Measurements from ENCODE around the gene FAM9B. TPM values are rescaled to one million over a fixed set of nuclear protein-coding genes. Genes with fewer than 3 reads are reported as not detected.
A peak's percentile ranks its signal among the peaks of the same experiment; 100 is the strongest.

Gene FAM9B
- total and polyA plus RNA-seq, 2 of the 4 experiments (the other 2 are of a cell fraction): not detected

GRCh38 chrX:8981723-8982122 is 52.2 kb downstream of the FAM9B start:
- H2BK20ac ChIP-seq (ENCODE audit: low read depth, low read length): no peak overlapping the region
- no TSS peak for BruUV-seq (replicated peaks)
- dilution Hi-C loops (cut with HindIII; ENCODE audit: low sequenced_read_pairs, unreplicated experiment) (no loop called here), intact Hi-C loops (cut with micrococcal nuclease) (no loop called here), in situ Hi-C loops (cut with MboI; ENCODE audit: low sequenced_read_pairs) (no loop called here)
- H3K4me3 ChIP-seq (ENCODE audit: insufficient read depth, low read depth, low read length): no peak overlapping the region
- no peak overlapping the region for H4K5ac ChIP-seq (ENCODE audit: low read depth, low read length)
- no peaks in the 10 kb centered on the region for H4K20me1 ChIP-seq (ENCODE audit: insufficient read depth, low read length)
- H2BK5ac ChIP-seq (ENCODE audit: low read depth, low read length, poor library complexity, severe bottlenecking): no peak overlapping the region
- no peaks in the 10 kb centered on the region for H3K9me3 ChIP-seq (ENCODE audit: control insufficient read depth, insufficient read depth, low read length)
- no peaks in the 10 kb centered on the region for H3K27me3 ChIP-seq (ENCODE audit: control insufficient read depth, insufficient read depth, low read length)
- no peak overlapping the region for H2BK120ac ChIP-seq (ENCODE audit: low read depth, low read length)
- no peaks in the 10 kb centered on the region for H3K79me1 ChIP-seq (ENCODE audit: low read depth in 1 of 2, low read length in 2 of 2)
- no peaks in the 10 kb centered on the region for H3K4me1 ChIP-seq (ENCODE audit: control insufficient read depth, insufficient read depth, low read length)
- no peak overlapping the region for H4K91ac ChIP-seq (ENCODE audit: insufficient read depth, low read depth, low read length)
- no peak overlapping the region for H2AK5ac ChIP-seq (ENCODE audit: low read depth, low read length)
- no peaks in the 10 kb centered on the region for H3K36me3 ChIP-seq (ENCODE audit: control insufficient read depth, insufficient read depth, low read length)
- TF ChIP-seq BHLHE40 (IDR thresholded peaks at IDR 0.05; ENCODE audit: low read depth, low read length): no peak
- no peak for TF ChIP-seq NFE2L2 (IDR thresholded peaks at IDR 0.05; ENCODE audit: low read depth, low read length)
- TF ChIP-seq CEBPB (IDR thresholded peaks at IDR 0.05; ENCODE audit: low read depth, low read length): no peak
- no peak for TF ChIP-seq RFX5 (IDR thresholded peaks at IDR 0.05; ENCODE audit: low read depth, low read length)
- TF ChIP-seq, protein P1, sequence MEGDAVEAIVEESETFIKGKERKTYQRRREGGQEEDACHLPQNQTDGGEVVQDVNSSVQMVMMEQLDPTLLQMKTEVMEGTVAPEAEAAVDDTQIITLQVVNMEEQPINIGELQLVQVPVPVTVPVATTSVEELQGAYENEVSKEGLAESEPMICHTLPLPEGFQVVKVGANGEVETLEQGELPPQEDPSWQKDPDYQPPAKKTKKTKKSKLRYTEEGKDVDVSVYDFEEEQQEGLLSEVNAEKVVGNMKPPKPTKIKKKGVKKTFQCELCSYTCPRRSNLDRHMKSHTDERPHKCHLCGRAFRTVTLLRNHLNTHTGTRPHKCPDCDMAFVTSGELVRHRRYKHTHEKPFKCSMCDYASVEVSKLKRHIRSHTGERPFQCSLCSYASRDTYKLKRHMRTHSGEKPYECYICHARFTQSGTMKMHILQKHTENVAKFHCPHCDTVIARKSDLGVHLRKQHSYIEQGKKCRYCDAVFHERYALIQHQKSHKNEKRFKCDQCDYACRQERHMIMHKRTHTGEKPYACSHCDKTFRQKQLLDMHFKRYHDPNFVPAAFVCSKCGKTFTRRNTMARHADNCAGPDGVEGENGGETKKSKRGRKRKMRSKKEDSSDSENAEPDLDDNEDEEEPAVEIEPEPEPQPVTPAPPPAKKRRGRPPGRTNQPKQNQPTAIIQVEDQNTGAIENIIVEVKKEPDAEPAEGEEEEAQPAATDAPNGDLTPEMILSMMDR (conservative IDR thresholded peaks at IDR 0.05; ENCODE audit: low read depth, low read length): no peak
- TF ChIP-seq, protein P2, sequence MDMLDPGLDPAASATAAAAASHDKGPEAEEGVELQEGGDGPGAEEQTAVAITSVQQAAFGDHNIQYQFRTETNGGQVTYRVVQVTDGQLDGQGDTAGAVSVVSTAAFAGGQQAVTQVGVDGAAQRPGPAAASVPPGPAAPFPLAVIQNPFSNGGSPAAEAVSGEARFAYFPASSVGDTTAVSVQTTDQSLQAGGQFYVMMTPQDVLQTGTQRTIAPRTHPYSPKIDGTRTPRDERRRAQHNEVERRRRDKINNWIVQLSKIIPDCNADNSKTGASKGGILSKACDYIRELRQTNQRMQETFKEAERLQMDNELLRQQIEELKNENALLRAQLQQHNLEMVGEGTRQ (IDR thresholded peaks at IDR 0.05; ENCODE audit: low read depth, low read length): no peak
- no peak for TF ChIP-seq POLR2A (IDR thresholded peaks at IDR 0.05; ENCODE audit: low read depth, low read length)
- TF ChIP-seq SMC3 (IDR thresholded peaks at IDR 0.05; ENCODE audit: low read depth, low read length): no peak
- TF ChIP-seq MAZ (IDR thresholded peaks at IDR 0.05; ENCODE audit: borderline replicate concordance, low read depth, low read length): no peak
- no peak for TF ChIP-seq RAD21 (IDR thresholded peaks at IDR 0.05; ENCODE audit: low read length)
- TF ChIP-seq CHD1 (IDR thresholded peaks at IDR 0.05; ENCODE audit: low read depth, low read length): no peak
- no peak for TF ChIP-seq MAFK (IDR thresholded peaks at IDR 0.05; ENCODE audit: low read depth, low read length)
- TF ChIP-seq, protein P3, sequence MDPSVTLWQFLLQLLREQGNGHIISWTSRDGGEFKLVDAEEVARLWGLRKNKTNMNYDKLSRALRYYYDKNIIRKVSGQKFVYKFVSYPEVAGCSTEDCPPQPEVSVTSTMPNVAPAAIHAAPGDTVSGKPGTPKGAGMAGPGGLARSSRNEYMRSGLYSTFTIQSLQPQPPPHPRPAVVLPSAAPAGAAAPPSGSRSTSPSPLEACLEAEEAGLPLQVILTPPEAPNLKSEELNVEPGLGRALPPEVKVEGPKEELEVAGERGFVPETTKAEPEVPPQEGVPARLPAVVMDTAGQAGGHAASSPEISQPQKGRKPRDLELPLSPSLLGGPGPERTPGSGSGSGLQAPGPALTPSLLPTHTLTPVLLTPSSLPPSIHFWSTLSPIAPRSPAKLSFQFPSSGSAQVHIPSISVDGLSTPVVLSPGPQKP (IDR thresholded peaks at IDR 0.05; ENCODE audit: borderline replicate concordance, low read depth, low read length): no peak
- TF ChIP-seq FOS (IDR thresholded peaks at IDR 0.05; ENCODE audit: low read depth, low read length): no peak
- TF ChIP-seq MXI1 (IDR thresholded peaks at IDR 0.05; ENCODE audit: borderline replicate concordance, low read depth, low read length): no peak
- no peak for TF ChIP-seq RCOR1 (IDR thresholded peaks at IDR 0.05; ENCODE audit: insufficient replicate concordance, low read length)
- peak; percentile 4 for DNase-seq
- H3K14ac ChIP-seq (replicated peaks; ENCODE audit: low read depth, low read length): no peak overlapping the region
- no peak overlapping the region for H3K4me2 ChIP-seq (ENCODE audit: low read depth, low read length)
- no peak overlapping the region for H2BK15ac ChIP-seq (ENCODE audit: low read depth, low read length)
- no peak overlapping the region for H3K4ac ChIP-seq (ENCODE audit: low read depth, low read length)
- H3K9me1 ChIP-seq (ENCODE audit: insufficient read depth, low read length): no peaks in the 10 kb centered on the region
- CTCF ChIA-PET: no interaction called here
- POLR2A ChIA-PET (ENCODE audit: unreplicated experiment): no interaction called here
- no peak overlapping the region for H3K23ac ChIP-seq (ENCODE audit: low read depth, low read length)
- no peak overlapping the region for H3K27ac ChIP-seq (ENCODE audit: insufficient read depth, low read length)
- WGBS, 2 experiments (ENCODE audit: extremely low coverage in 2 of 2, insufficient read length in 1 of 2): no CpG with 5 or more reads among the region's 2 CpGs
- H2AK9ac ChIP-seq (replicated peaks; ENCODE audit: low read depth, low read length, poor library complexity): no peak overlapping the region
- no peak overlapping the region for H2AFZ ChIP-seq (replicated peaks; ENCODE audit: low read length, poor library complexity)
- ATAC-seq (ENCODE audit: low read depth): no peak
- H3K18ac ChIP-seq (ENCODE audit: low read depth, low read length): no peak overlapping the region
- H4K8ac ChIP-seq (ENCODE audit: low read depth in 2 of 2, low read length in 2 of 2): no peak overlapping the region
- H3K9ac ChIP-seq (ENCODE audit: low read depth, low read length): no peak overlapping the region
- H3K56ac ChIP-seq (ENCODE audit: extremely low read depth, insufficient read depth, low read length): no peak overlapping the region
